H1 (cell line): ENCODE measurements around the gene SYT6. TPM values are rescaled to one million over a fixed set of nuclear protein-coding genes. Genes with fewer than 3 reads are reported as not detected.
A peak's percentile ranks its signal among the peaks of the same experiment; 100 is the strongest.

ENCODE experiments used
- CTCF ChIA-PET: fragments of 300-600 bp; sonication (Branson Sonifier 250); formaldehyde crosslinking; loops from one replicate; lab custom pipeline; 2021; ENCODE audit not compliant: partially characterized antibody; lab: Charles Lee
- POLR2A ChIA-PET: fragments of 300-600 bp; sonication (Branson Sonifier 250); formaldehyde crosslinking; loops from one replicate; lab custom pipeline; 2021; ENCODE audit warnings: inconsistent platforms; ENCODE audit not compliant: partially characterized antibody; lab: Charles Lee
- DNase-seq, 2 experiments: peaks; one replicate each; pipeline versions ENCODE4 v3.0.0 to v3.0.0-alpha.2; 2010 to 2022; ENCODE audit warnings: low spot score in 2 of 2, low read depth in 1 of 2, mixed read lengths in 1 of 2
- FAIRE-seq: peaks from 2 replicates; lab custom pipeline; 2011; peaks lifted over from hg19 to GRCh38; lab: Jason Lieb, UNC
- H2AFZ ChIP-seq: 2 replicates; pipeline ENCODE4 v1.8.1; 2012; ENCODE audit warnings: low read length, inconsistent platforms
- H2AK5ac ChIP-seq: 2 replicates; pipeline ENCODE4 v1.6.1; 2013; ENCODE audit warnings: low read depth, low read length
- H2BK120ac ChIP-seq: replicated peaks from 2 replicates; pipeline ENCODE3; 2013; ENCODE audit warnings: low read depth, low read length, inconsistent platforms
- H2BK12ac ChIP-seq: 2 replicates; pipeline ENCODE4 v1.6.1; 2013; ENCODE audit warnings: low read depth, low read length
- H2BK15ac ChIP-seq: 2 replicates; pipeline ENCODE4 v1.6.1; 2013; ENCODE audit warnings: low read length
- H2BK20ac ChIP-seq: 2 replicates; pipeline ENCODE4 v1.6.1; 2013; ENCODE audit warnings: low read length
- H2BK5ac ChIP-seq: 2 replicates; pipeline ENCODE4 v1.6.1; 2013; ENCODE audit warnings: low read depth, low read length
- H3K14ac ChIP-seq: 2 replicates; pipeline ENCODE4 v1.6.1; 2013; ENCODE audit warnings: inconsistent platforms; ENCODE audit not compliant: insufficient read length
- H3K18ac ChIP-seq: 2 replicates; pipeline ENCODE4 v1.6.1; 2013; ENCODE audit warnings: low read length; ENCODE audit errors: extremely low read depth
- H3K23ac ChIP-seq: 2 replicates; pipeline ENCODE4 v1.6.1; 2013; ENCODE audit warnings: inconsistent platforms; ENCODE audit not compliant: insufficient read length
- H3K23me2 ChIP-seq: 2 replicates; pipeline ENCODE4 v1.6.1; 2013; ENCODE audit warnings: low read depth, low read length
- H3K27ac ChIP-seq: 2 replicates; pipeline ENCODE4 v1.6.1; 2011; ENCODE audit warnings: low read depth, low read length, inconsistent platforms
- H3K27me3 ChIP-seq, 4 experiments: replicated peaks in 1 of 4; 1 replicate in 1 of 4; 2 replicates in 3 of 4; pipeline versions ENCODE4 v1.6.1 to v1.8.1; 2011 to 2013; ENCODE audit warnings: low read length in 3 of 4, mild to moderate bottlenecking in 3 of 4, inconsistent platforms in 2 of 4, mixed read lengths in 2 of 4, moderate library complexity in 1 of 4; ENCODE audit not compliant: control insufficient read depth in 3 of 4, insufficient read depth in 3 of 4; ENCODE audit errors: extremely low read depth in 1 of 4
- H3K36me3 ChIP-seq, 4 experiments: 2 replicates each; pipeline versions ENCODE4 v1.6.1 to v1.8.1; 2011 to 2013; ENCODE audit warnings: mild to moderate bottlenecking in 4 of 4, low read length in 3 of 4, moderate library complexity in 2 of 4, control low read depth in 1 of 4, inconsistent platforms in 1 of 4; ENCODE audit not compliant: insufficient read depth in 4 of 4, control insufficient read depth in 2 of 4
- H3K4ac ChIP-seq: replicated peaks from 2 replicates; pipeline ENCODE3; 2013; ENCODE audit warnings: low read length, low read depth, mixed read lengths, inconsistent platforms; ENCODE audit not compliant: insufficient read length
- H3K4me1 ChIP-seq, 4 experiments: replicated peaks in 1 of 4; 1 replicate in 1 of 4; 2 replicates in 3 of 4; pipeline versions ENCODE4 v1.6.1 to v1.8.1; 2011 to 2013; ENCODE audit warnings: low read length in 3 of 4, inconsistent platforms in 2 of 4, mixed read lengths in 1 of 4; ENCODE audit not compliant: insufficient read depth in 4 of 4, control insufficient read depth in 3 of 4
- H3K4me2 ChIP-seq, 2 experiments: 2 replicates each; pipeline versions ENCODE4 v1.6.1 to v1.8.1; 2011 to 2013; ENCODE audit warnings: low read depth in 2 of 2, low read length in 2 of 2, control low read depth in 1 of 2, inconsistent platforms in 1 of 2, mild to moderate bottlenecking in 1 of 2; ENCODE audit not compliant: insufficient read depth in 1 of 2
- H3K4me3 ChIP-seq, 4 experiments: fragments of 200-600, 300-600 bp in 1 of 4; sonication (generic), shearing (Covaris generic), sonication (Bioruptor Twin) in 1 of 4; 2 replicates each; pipeline versions ENCODE4 v1.5.1 to v1.8.1; 2011 to 2016; ENCODE audit warnings: low read length in 4 of 4, low read depth in 3 of 4, control low read depth in 2 of 4, inconsistent platforms in 2 of 4, mild to moderate bottlenecking in 2 of 4, mixed read lengths in 1 of 4, moderate library complexity in 1 of 4; ENCODE audit not compliant: insufficient read depth in 2 of 4; ENCODE audit errors: extremely low read depth in 1 of 4
- H3K56ac ChIP-seq: replicated peaks from 2 replicates; pipeline ENCODE3; 2013; ENCODE audit warnings: low read depth, mild to moderate bottlenecking, mixed read lengths, low read length, inconsistent platforms; ENCODE audit not compliant: insufficient read length
- H3K79me1 ChIP-seq: 2 replicates; pipeline ENCODE4 v1.6.1; 2013; ENCODE audit warnings: low read depth, low read length, control low read depth
- H3K79me2 ChIP-seq, 2 experiments: 2 replicates each; pipeline versions ENCODE4 v1.6.1 to v1.8.1; 2012 to 2013; ENCODE audit warnings: low read length in 2 of 2, mild to moderate bottlenecking in 2 of 2, inconsistent platforms in 1 of 2; ENCODE audit not compliant: insufficient read depth in 2 of 2, control insufficient read depth in 1 of 2
- H3K9ac ChIP-seq, 4 experiments: replicated peaks in 1 of 4; 1 replicate in 1 of 4; 2 replicates in 3 of 4; pipeline versions ENCODE4 v1.6.1 to v1.8.1; 2011 to 2013; ENCODE audit warnings: low read depth in 3 of 4, low read length in 3 of 4, control low read depth in 2 of 4, mild to moderate bottlenecking in 2 of 4, moderate library complexity in 2 of 4, inconsistent platforms in 1 of 4; ENCODE audit errors: extremely low read depth in 1 of 4
- H3K9me3 ChIP-seq, 2 experiments: 2 replicates each; pipeline versions ENCODE4 v1.6.1 to v1.8.1; 2012 to 2013; ENCODE audit warnings: mild to moderate bottlenecking in 2 of 2, moderate library complexity in 2 of 2, control low read depth in 1 of 2, inconsistent platforms in 1 of 2, low read depth in 1 of 2, low read length in 1 of 2, mixed read lengths in 1 of 2; ENCODE audit not compliant: insufficient read depth in 2 of 2
- H4K20me1 ChIP-seq, 2 experiments: replicated peaks in 1 of 2; 2 replicates each; pipeline versions ENCODE3 to v1.8.1; 2011 to 2013; ENCODE audit warnings: inconsistent platforms in 2 of 2, low read length in 2 of 2, mild to moderate bottlenecking in 1 of 2; ENCODE audit not compliant: insufficient read depth in 2 of 2, control insufficient read depth in 1 of 2
- H4K5ac ChIP-seq: 2 replicates; pipeline ENCODE4 v1.6.1; 2013; ENCODE audit warnings: low read length, low read depth, mixed read lengths, inconsistent platforms; ENCODE audit not compliant: insufficient read length
- H4K8ac ChIP-seq: 2 replicates; pipeline ENCODE4 v1.8.0; 2013; ENCODE audit warnings: mild to moderate bottlenecking, moderate library complexity, low read length, inconsistent platforms; ENCODE audit not compliant: insufficient read depth; ENCODE audit errors: extremely low read depth
- H4K91ac ChIP-seq: replicated peaks from 2 replicates; pipeline ENCODE3; 2013; ENCODE audit warnings: low read length, mixed read lengths, inconsistent platforms; ENCODE audit not compliant: insufficient read length
- E2F6 ChIP-seq: IDR thresholded peaks from 2 replicates; pipeline ENCODE4 v1.6.1; 2012; ENCODE audit warnings: inconsistent platforms
- EGR1 ChIP-seq: IDR thresholded peaks from 2 replicates; pipeline ENCODE4 v1.6.1; 2011; ENCODE audit warnings: low read depth, low read length, borderline replicate concordance
- FOSL1 ChIP-seq: IDR thresholded peaks from 2 replicates; pipeline ENCODE4 v1.6.1; 2011; ENCODE audit warnings: mild to moderate bottlenecking, low read depth, low read length, moderate library complexity; ENCODE audit not compliant: insufficient read depth
- GABPA ChIP-seq: IDR thresholded peaks from 2 replicates; pipeline ENCODE4 v1.6.1; 2011; ENCODE audit warnings: mild to moderate bottlenecking, low read length, moderate library complexity, borderline replicate concordance; ENCODE audit not compliant: insufficient read depth
- POLR2A ChIP-seq, 2 experiments: IDR thresholded peaks; 1 replicate in 1 of 2; 2 replicates in 1 of 2; pipeline ENCODE4 v1.6.1; 2011; ENCODE audit warnings: low read depth in 2 of 2, low read length in 2 of 2, mild to moderate bottlenecking in 2 of 2; ENCODE audit errors: control extremely low read depth in 1 of 2
- RBBP5 ChIP-seq: IDR thresholded peaks from 2 replicates; pipeline ENCODE4 v1.7.1; 2012; ENCODE audit warnings: low read depth, mild to moderate bottlenecking, inconsistent platforms, low read length, moderate library complexity, borderline replicate concordance
- TBP ChIP-seq: IDR thresholded peaks from 2 replicates; pipeline ENCODE4 v1.6.1; 2011; ENCODE audit warnings: low read depth, low read length, improper control_type of control experiment
- TCF12 ChIP-seq: IDR thresholded peaks from 2 replicates; pipeline ENCODE4 v1.6.1; 2011; ENCODE audit warnings: low read depth, mild to moderate bottlenecking, low read length
- USF2 ChIP-seq: IDR thresholded peaks from 2 replicates; pipeline ENCODE4 v1.6.1; 2011; ENCODE audit warnings: low read length, improper control_type of control experiment
- WGBS, 2 experiments: shearing (Covaris generic) in 1 of 2; methylation state at CpG; one replicate each; pipeline versions ENCODE4 v1.1.6 to v1.1.7; 2013 to 2015; ENCODE audit warnings: low lambda C conversion rate in 2 of 2, mixed read lengths in 2 of 2, inconsistent platforms in 1 of 2, low coverage in 1 of 2, missing lambda C conversion rate in 1 of 2; ENCODE audit not compliant: insufficient replicate concordance in 2 of 2, insufficient coverage in 1 of 2, insufficient read length in 1 of 2; ENCODE audit errors: extremely low coverage in 1 of 2, missing lambda C conversion rate in 1 of 2; 5-methylcytosine and 5-hydroxymethylcytosine counted together
- polyA plus RNA-seq, 7 experiments: library from polyadenylated mRNA; depleted of rRNA in 3 of 7; stranded (reverse) in 5 of 7; unstranded in 2 of 7; fragments of >200 nt in 5 of 7; fragments of 200-250 nt in 2 of 7; gene quantifications; 1 replicate in 5 of 7; 2 replicates in 1 of 7; 4 replicates in 1 of 7; pipeline versions ENCODE4 v1.2.1 to v1.2.3, GENCODE V29; 2011 to 2013; ENCODE audit warnings: missing spikeins in 2 of 7, mixed read lengths in 2 of 7
- total RNA-seq: library from RNA; stranded (reverse); fragmentation: NEBNext Ultra II Directional; extraction: Animal tissue kit (Norgen Biotek cat#: 25700); gene quantifications from 2 replicates; pipeline ENCODE4 v1.2.1, GENCODE V29; 2021

Gene SYT6
- total and polyA plus RNA-seq, 2 of the 8 experiments (the other 6 are each of a cell fraction or from before 2014, with no cell fraction given), result 33.7 to 83.5 TPM

- Histone ChIP-seq H2BK15ac (peak overlapping the region; percentile 34; the same call in 1 of the 2 replicates), H3K14ac (peak overlapping the region; percentile 6), H3K23me2 (peaks cover 7% of the 10 kb centered on the region; the same call in 1 of the 2 replicates), H3K4me2 (peak overlapping the region; percentile 50 to 74), H4K20me1 (no peaks in the 10 kb centered on the region), H4K8ac (no peak overlapping the region), H3K56ac (peak overlapping the region; percentile 1), H2BK120ac (peak overlapping the region; percentile 63), H4K5ac (peak overlapping the region; percentile 59), H2AK5ac (peak overlapping the region; percentile 84), H2BK5ac (peak overlapping the region; percentile 94), H3K27me3 (no peaks in the 10 kb centered on the region; a peak in 1 of 7 replicates), H3K23ac (no peak overlapping the region), H3K27ac (peak overlapping the region; percentile 13; the same call in 1 of the 2 replicates), H3K36me3 (peaks cover 0 to 17% (median 8%) of the 10 kb centered on the region in 4 experiments; a peak in 3 of 8 replicates), H3K79me1 (no peaks in the 10 kb centered on the region), H3K4ac (peak overlapping the region; percentile 93)
- DNase-seq (no peak), FAIRE-seq (no peak)
- 60% methylated on average over 4 of the region's 4 CpGs; no CpG with 5 or more reads in 1 of the 2 experiments for WGBS, 2 experiments
- POLR2A ChIA-PET, result interaction anchor here (0.7 to 1.6 kb wide), 3 partner anchors 12 to 41 kb away, joined by 3 to 8 read pairs (median 5); no protein-coding TSS in a partner anchor
- no peak for TF ChIP-seq E2F6
- TF ChIP-seq USF2, result no peak
- 0 out of 2 replicates have a peak, but pooled peaks have one; percentile 19 for TF ChIP-seq RBBP5
- no peak for TF ChIP-seq EGR1
- TF ChIP-seq FOSL1, result no peak
- no peak for TF ChIP-seq GABPA
- no peak for TF ChIP-seq TCF12
- TF ChIP-seq TBP, result no peak
- no peak for TF ChIP-seq POLR2A (IDR thresholded peaks at IDR 0.05; ENCODE audit: control extremely low read depth in 1 of 2, low read depth in 2 of 2, low read length in 2 of 2)
- TF ChIP-seq, all 59 proteins: peak for 1
- Histone ChIP-seq H3K4me1 (peaks cover 19 to 48% (median 35%) of the 10 kb centered on the region in 4 experiments), H3K18ac (peak overlapping the region; percentile 79; the same call in 1 of the 2 replicates), H2AFZ (no peak overlapping the region), H2BK12ac (peak overlapping the region; percentile 99), H4K91ac (peak overlapping the region; percentile 97), H3K4me3 (peak overlapping the region in 1 of 4 experiments; percentile 13; a peak in 1 of 8 replicates), H3K9me3 (peaks cover 18 to 23% of the 10 kb centered on the region in 2 experiments), H3K79me2 (no peaks in the 10 kb centered on the region), H3K9ac (no peak overlapping the region; a peak in 2 of 7 replicates), H2BK20ac (peak overlapping the region; percentile 97)
- CTCF ChIA-PET, result interaction anchor here (1.3 to 2.7 kb wide), 2 partner anchors 12 to 24 kb away, joined by 4 to 11 read pairs; no protein-coding TSS in a partner anchor
Measured at GRCh38 chr1:114076308-114076707, 77.4 kb downstream of the SYT6 start.
